Measurements from ENCODE around the gene ARF6.
"Not testable (repeated sequence)": the region's sequence is repeated elsewhere in the genome, so short reads cannot be mapped to it uniquely, and the experiment has no call there.

DNA sequence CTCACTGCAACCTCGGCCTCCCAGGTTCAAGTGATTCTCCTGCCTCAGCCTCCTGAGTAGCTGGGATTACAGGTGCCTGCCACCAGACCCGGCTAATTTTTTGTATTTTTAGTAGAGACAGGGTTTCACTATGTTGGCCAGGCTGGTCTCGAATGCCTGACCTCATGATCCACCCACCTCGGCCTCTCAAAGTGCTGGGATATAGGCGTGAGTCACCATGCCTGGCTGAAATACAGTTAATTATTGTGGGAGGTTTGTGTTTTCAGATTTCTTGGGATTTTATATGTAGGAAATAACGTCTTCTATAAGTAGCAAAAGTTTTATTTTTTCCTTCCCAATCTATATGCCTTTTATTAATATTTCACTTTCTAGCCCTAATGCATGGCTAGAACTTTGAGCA lies 19.3 kb upstream of the ARF6 start:
- not testable (repeated sequence) for TF ChIP-seq POLR2A (IDR thresholded peaks at IDR 0.05; ENCODE audit: extremely low read depth, insufficient read length); CTCF (IDR thresholded peaks at IDR 0.05; ENCODE audit: low read depth, low read length); MAX (IDR thresholded peaks at IDR 0.05; ENCODE audit: low read depth, low read length)

Data from NB4 (cell line).